NB4 (cell line): ENCODE data around the gene MTHFD1L.

Experiments
- CTCF ChIP-seq: IDR thresholded peaks from one replicate; pipeline ENCODE4 v1.5.1; 2012; ENCODE audit warnings: low read depth, low read length
- MAX ChIP-seq: IDR thresholded peaks from 2 replicates; pipeline ENCODE4 v1.6.1; 2011; ENCODE audit warnings: low read depth, low read length
- MYC ChIP-seq: IDR thresholded peaks from 2 replicates; pipeline ENCODE4 v1.6.1; 2011; ENCODE audit warnings: low read depth, low read length
- POLR2A ChIP-seq: IDR thresholded peaks from 2 replicates; pipeline ENCODE4 v1.6.1; 2011; ENCODE audit warnings: mild to moderate bottlenecking; ENCODE audit not compliant: insufficient read length; ENCODE audit errors: extremely low read depth

GRCh38 chr6:150840185-150840584 is 25.3 kb upstream of the MTHFD1L start:
- TF ChIP-seq POLR2A (no peak), CTCF (no peak), MYC (no peak), MAX (no peak)
